Chondrocyte (in vitro differentiated cells): ENCODE data around the gene HES2. TPM values are rescaled to one million over a fixed set of nuclear protein-coding genes. Genes with fewer than 3 reads are reported as not detected.
"Not testable (repeated sequence)": the region's sequence is repeated elsewhere in the genome, so short reads cannot be mapped to it uniquely, and the experiment has no call there.

ENCODE experiments used
- DNase-seq: peaks from one replicate; pipeline ENCODE4 v3.0.0; 2021; ENCODE audit warnings: mixed read lengths, low spot score
- H3K27ac Mint-ChIP-seq: one replicate; pipeline ENCODE4 v1.8.0; 2021; ENCODE audit warnings: mild to moderate bottlenecking, moderate library complexity, mixed read lengths; ENCODE audit not compliant: unreplicated experiment
- H3K27me3 Mint-ChIP-seq: 2 replicates; pipeline ENCODE4 v1.8.0; 2021; ENCODE audit warnings: low read depth, mixed read lengths
- H3K36me3 Mint-ChIP-seq: 2 replicates; pipeline ENCODE4 v1.8.0; 2021; ENCODE audit warnings: low read depth, mixed read lengths
- H3K4me1 Mint-ChIP-seq: 2 replicates; pipeline ENCODE4 v1.8.0; 2021; ENCODE audit warnings: low read depth, mild to moderate bottlenecking, mixed read lengths
- H3K4me3 Mint-ChIP-seq: one replicate; pipeline ENCODE4 v1.8.0; 2021; ENCODE audit warnings: mild to moderate bottlenecking, moderate library complexity, mixed read lengths; ENCODE audit not compliant: unreplicated experiment
- H3K9me3 Mint-ChIP-seq: 2 replicates; pipeline ENCODE4 v1.8.0; 2021; ENCODE audit warnings: low read depth, mixed read lengths
- total RNA-seq: library from RNA; stranded (reverse); gene quantifications from 3 replicates; pipeline ENCODE4 v1.2.1, GENCODE V29; 2021
- TF ChIP-seq, protein P1 (sequence below): fragments of 200-600 bp; sonication (generic); IDR thresholded peaks from 2 replicates; pipeline ENCODE4 v1.5.0; 2021; ENCODE audit warnings: antibody characterized with exemption, mild to moderate bottlenecking, moderate library complexity

HES2 gene
- total RNA-seq, 1 donor from 2014 or later: 0.15 TPM

DNA sequence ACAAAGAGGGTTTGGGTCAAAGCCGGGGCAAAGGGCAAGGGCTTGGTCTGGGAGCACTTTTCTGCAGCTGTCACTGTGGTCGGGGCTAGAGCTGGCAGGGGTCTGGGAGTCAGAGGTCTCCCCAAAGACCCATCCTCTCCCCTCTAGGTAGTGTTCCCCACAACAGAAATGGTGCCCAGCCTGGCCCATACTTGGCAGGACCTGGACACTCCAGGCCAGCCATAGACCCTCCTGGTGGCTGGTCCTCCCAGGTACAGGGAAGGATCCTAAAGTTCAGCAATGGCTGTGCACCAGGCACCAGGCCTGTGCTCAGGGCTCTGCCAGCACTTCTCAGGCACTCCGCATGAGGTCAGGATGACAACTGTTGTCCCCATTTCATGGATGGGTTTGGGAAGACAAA lies 15.8 kb upstream of the HES2 start:
- H3K4me3 Mint-ChIP-seq: no peak overlapping the region
- peaks cover 11% of the 10 kb centered on the region for H3K4me1 Mint-ChIP-seq
- H3K27ac Mint-ChIP-seq: no peak overlapping the region
- peaks cover 20% of the 10 kb centered on the region for H3K27me3 Mint-ChIP-seq
- DNase-seq: peak; percentile 59
- TF ChIP-seq, protein P1, sequence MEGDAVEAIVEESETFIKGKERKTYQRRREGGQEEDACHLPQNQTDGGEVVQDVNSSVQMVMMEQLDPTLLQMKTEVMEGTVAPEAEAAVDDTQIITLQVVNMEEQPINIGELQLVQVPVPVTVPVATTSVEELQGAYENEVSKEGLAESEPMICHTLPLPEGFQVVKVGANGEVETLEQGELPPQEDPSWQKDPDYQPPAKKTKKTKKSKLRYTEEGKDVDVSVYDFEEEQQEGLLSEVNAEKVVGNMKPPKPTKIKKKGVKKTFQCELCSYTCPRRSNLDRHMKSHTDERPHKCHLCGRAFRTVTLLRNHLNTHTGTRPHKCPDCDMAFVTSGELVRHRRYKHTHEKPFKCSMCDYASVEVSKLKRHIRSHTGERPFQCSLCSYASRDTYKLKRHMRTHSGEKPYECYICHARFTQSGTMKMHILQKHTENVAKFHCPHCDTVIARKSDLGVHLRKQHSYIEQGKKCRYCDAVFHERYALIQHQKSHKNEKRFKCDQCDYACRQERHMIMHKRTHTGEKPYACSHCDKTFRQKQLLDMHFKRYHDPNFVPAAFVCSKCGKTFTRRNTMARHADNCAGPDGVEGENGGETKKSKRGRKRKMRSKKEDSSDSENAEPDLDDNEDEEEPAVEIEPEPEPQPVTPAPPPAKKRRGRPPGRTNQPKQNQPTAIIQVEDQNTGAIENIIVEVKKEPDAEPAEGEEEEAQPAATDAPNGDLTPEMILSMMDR: no peak
- no peaks in the 10 kb centered on the region for H3K9me3 Mint-ChIP-seq
- no peaks in the 10 kb centered on the region for H3K36me3 Mint-ChIP-seq

DNA sequence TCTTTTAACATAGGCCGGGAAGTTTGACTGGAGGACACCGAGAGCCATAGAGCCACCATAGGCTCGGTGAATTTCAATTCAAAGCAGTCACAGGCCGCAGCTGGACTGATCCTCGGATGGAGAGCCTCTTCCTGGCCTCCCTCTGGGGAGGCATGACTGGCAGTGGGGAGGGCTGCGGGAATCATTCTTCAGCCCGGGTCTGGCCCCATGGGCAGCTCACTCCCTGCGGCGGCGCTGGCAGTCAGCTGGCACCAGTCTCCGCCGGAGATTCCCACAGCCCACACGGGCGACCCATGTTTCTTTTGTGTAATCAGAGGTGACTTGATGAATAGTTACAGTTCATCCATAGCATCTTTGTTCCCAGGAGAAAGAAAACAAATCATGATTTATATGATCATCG lies 15.4 kb upstream of the HES2 start:
- DNase-seq: peak; percentile 67
- H3K27ac Mint-ChIP-seq: no peak overlapping the region
- TF ChIP-seq, protein P1: no peak
- peaks cover 14% of the 10 kb centered on the region for H3K4me1 Mint-ChIP-seq
- no peak overlapping the region for H3K4me3 Mint-ChIP-seq
- H3K9me3 Mint-ChIP-seq: no peaks in the 10 kb centered on the region
- peaks cover 25% of the 10 kb centered on the region for H3K27me3 Mint-ChIP-seq
- no peaks in the 10 kb centered on the region for H3K36me3 Mint-ChIP-seq

DNA sequence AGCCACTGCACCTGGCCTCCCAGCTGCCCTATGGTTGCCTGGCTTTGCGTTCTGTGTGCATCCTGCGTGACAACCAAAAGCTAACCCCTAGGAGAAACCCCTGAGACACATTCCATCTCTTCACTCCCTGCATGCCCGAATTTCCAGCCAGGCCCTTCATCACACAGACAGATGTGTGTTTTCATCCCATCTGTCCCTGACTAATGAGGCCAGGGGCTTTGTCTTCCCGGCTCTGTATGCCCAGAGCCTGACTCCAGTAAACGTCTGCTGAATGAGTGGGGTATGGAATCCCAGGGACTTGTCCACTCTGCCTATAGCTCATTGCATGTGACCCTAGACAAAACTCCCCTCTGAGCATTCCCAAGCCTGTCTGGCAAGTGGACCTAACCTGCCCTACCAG lies 14.5 kb upstream of the HES2 start:
- peaks cover 26% of the 10 kb centered on the region for H3K27me3 Mint-ChIP-seq
- no peak overlapping the region for H3K27ac Mint-ChIP-seq
- TF ChIP-seq, protein P1: no peak
- H3K36me3 Mint-ChIP-seq: no peaks in the 10 kb centered on the region
- peaks cover 16% of the 10 kb centered on the region for H3K4me1 Mint-ChIP-seq
- H3K9me3 Mint-ChIP-seq: no peaks in the 10 kb centered on the region
- no peak for DNase-seq
- H3K4me3 Mint-ChIP-seq: no peak overlapping the region

DNA sequence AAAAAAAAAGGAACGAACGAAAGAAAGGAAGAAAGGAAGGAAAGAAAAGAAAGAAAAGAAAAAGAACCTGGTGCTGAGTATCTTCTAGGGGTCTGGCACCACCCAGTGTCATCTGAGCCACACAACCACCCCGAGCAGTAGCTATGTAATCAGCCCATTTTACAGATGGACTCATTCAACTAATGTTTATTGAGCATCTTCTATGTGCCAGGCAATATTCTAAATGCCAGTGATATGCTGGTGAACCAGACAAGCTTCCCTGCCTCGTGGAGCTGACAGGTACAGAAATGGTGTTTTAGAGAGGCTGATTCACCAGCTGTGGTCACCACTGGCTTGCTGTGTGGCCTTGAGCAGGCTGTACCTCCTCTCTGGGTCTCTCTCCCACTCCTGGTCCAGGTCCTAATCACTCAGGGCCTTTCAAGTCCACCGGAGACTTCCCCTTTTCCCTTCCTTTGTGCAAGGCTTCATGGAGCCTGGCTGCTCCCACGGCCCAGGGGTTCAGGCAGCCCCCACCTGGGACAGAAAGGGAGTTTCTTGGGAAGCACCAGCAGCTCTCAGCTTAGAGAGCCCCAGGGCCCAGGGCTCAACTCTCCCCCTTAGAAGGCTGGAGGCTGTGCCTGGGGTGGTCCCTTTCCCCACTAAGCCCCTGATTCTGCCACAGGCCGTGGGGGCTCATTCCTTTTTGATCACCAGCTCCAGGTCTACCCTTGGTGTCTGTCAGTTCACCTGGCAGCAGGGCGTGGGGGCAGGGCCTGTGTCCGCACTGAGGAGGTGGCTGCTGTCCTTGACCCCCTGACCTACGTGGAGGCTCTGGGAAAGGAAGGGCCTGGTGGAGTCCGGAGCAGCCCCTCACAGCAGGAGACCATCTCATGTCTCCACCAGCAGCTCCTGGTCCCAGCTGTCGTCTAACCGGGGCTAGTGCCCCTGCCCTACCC lies 12.2 kb upstream of the HES2 start:
- H3K4me3 Mint-ChIP-seq, H3K36me3 Mint-ChIP-seq, H3K27ac Mint-ChIP-seq, H3K9me3 Mint-ChIP-seq, H3K4me1 Mint-ChIP-seq, DNase-seq: not testable (repeated sequence)
- H3K27me3 Mint-ChIP-seq: peaks cover 25% of the 10 kb centered on the region

DNA sequence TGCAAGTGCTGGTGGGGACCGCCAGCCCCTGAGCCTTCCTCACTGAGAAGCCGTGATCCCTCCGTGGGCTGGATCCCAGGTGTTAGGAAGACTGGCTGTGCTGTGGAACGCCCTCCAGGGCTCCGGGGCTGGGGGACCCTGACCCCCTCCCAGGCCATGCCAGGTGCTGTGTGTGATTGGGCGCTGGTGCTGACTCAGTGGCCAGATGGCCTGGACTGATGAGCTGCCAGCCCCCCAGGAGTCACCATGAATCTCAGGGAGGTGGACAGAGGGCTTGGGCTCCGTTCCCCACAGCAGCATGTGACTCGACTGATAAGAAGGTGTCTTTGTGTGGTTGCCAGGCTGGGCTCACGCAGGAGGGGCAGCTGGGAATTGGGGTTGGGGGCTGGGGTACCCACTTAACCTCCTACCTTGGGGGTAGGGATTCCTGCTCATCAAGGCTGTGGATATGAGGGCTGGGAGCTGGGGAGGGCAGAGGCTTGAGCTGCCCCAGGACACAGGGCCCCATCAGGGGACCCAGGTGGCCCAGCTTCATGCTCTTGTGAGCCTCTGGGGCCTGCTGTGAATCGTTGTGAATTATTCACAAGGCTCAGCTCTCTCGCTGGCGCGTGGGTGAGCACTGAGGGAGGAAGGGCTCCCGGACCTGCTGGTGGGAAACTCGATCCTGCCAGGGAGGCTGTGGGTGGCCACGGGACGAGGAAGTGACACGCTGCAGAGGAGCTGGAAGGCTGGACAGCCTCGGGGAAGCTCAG lies 10.1 kb upstream of the HES2 start:
- H3K27me3 Mint-ChIP-seq: peaks cover 32% of the 10 kb centered on the region
- not testable (repeated sequence) for H3K4me1 Mint-ChIP-seq, H3K4me3 Mint-ChIP-seq, H3K9me3 Mint-ChIP-seq, H3K27ac Mint-ChIP-seq, H3K36me3 Mint-ChIP-seq
- DNase-seq: peak; percentile 80

DNA sequence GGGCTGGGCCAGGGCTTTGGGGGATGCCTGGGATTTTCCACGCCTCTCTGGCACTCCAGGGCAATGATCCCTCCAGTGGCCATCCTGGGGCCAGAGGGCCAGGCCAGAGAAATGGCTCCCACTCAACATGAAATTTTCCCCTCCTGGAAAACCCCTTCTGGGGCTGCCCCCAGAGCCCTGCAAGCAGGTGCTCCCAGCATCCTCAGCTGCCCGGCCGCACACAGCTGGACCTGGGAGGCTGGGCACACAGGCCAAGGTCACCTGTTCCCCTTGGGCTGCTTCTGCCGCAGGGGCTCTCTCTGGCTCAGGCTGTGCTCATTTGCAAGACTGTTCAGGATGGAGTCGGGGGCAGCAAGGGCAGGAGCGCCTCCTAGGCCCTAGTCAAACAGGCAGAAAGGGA lies 8.7 kb upstream of the HES2 start:
- not testable (repeated sequence) for H3K4me3 Mint-ChIP-seq, H3K27ac Mint-ChIP-seq, H3K36me3 Mint-ChIP-seq, H3K9me3 Mint-ChIP-seq, DNase-seq
- peaks cover 18% of the 10 kb centered on the region for H3K4me1 Mint-ChIP-seq
- peaks cover 29% of the 10 kb centered on the region for H3K27me3 Mint-ChIP-seq
